ENCODE data around the gene ZNF292.
"Not testable (repeated sequence)": the region's sequence is repeated elsewhere in the genome, so short reads cannot be mapped to it uniquely, and the experiment has no call there.

ZNF292 gene

GRCh38 chr6:87155842-87156815, 764 bp downstream of the ZNF292 start:
- DNase-seq (ENCODE audit: low read depth), result peak; percentile 15
- peak overlapping the region; percentile 82 for H3K4me3 ChIP-seq (ENCODE audit: low read depth, low read length)

- not testable (repeated sequence) for DNase-seq (ENCODE audit: low read depth); H3K4me3 ChIP-seq (ENCODE audit: low read depth, low read length)
Measured at GRCh38 chr6:87157596-87157995, 2.2 kb downstream of the ZNF292 start.

GRCh38 chr6:87161299-87161698, 5.9 kb downstream of the ZNF292 start:
- H3K4me3 ChIP-seq (ENCODE audit: low read depth, low read length), result no peak overlapping the region

GRCh38 chr6:87164004-87164403, 8.6 kb downstream of the ZNF292 start:
- no peak for DNase-seq (ENCODE audit: low read depth)
- no peak overlapping the region for H3K4me3 ChIP-seq (ENCODE audit: low read depth, low read length)

More at GRCh38 chr6:87161299-87161698, 5.9 kb downstream of the ZNF292 start:
- DNase-seq (ENCODE audit: low read depth), result no peak

- DNase-seq (ENCODE audit: low read depth), result no peak
- no peak overlapping the region for H3K4me3 ChIP-seq (ENCODE audit: low read depth, low read length)
Measured at GRCh38 chr6:87164506-87164905, 9.1 kb downstream of the ZNF292 start.

GRCh38 chr6:87165185-87165584, 9.8 kb downstream of the ZNF292 start:
- H3K4me3 ChIP-seq (ENCODE audit: low read depth, low read length), result no peak overlapping the region
- no peak for DNase-seq (ENCODE audit: low read depth)

- H3K4me3 ChIP-seq (ENCODE audit: low read depth, low read length), result no peak overlapping the region
- no peak for DNase-seq (ENCODE audit: low read depth)
Measured at GRCh38 chr6:87171938-87172633, 16.7 kb downstream of the ZNF292 start.

GRCh38 chr6:87174078-87174579, 18.8 kb downstream of the ZNF292 start:
- DNase-seq (ENCODE audit: low read depth), result no peak
- H3K4me3 ChIP-seq (ENCODE audit: low read depth, low read length), result no peak overlapping the region

GRCh38 chr6:87176493-87176892, 21.1 kb downstream of the ZNF292 start:
- no peak overlapping the region for H3K4me3 ChIP-seq (ENCODE audit: low read depth, low read length)
- no peak for DNase-seq (ENCODE audit: low read depth)

GRCh38 chr6:87180105-87180728, 24.9 kb downstream of the ZNF292 start:
- H3K4me3 ChIP-seq (ENCODE audit: low read depth, low read length), result no peak overlapping the region
- no peak for DNase-seq (ENCODE audit: low read depth)

GRCh38 chr6:87181903-87182302, 26.5 kb downstream of the ZNF292 start:
- no peak overlapping the region for H3K4me3 ChIP-seq (ENCODE audit: low read depth, low read length)
- DNase-seq (ENCODE audit: low read depth), result no peak

GRCh38 chr6:87182321-87182720, 27.0 kb downstream of the ZNF292 start:
- no peak for DNase-seq (ENCODE audit: low read depth)
- H3K4me3 ChIP-seq (ENCODE audit: low read depth, low read length), result no peak overlapping the region

GRCh38 chr6:87182940-87183339, 27.6 kb downstream of the ZNF292 start:
- H3K4me3 ChIP-seq (ENCODE audit: low read depth, low read length), result no peak overlapping the region
- no peak for DNase-seq (ENCODE audit: low read depth)

- no peak overlapping the region for H3K4me3 ChIP-seq (ENCODE audit: low read depth, low read length)
- peak; percentile 39 for DNase-seq (ENCODE audit: low read depth)
Measured at GRCh38 chr6:87183687-87184086, 28.3 kb downstream of the ZNF292 start.

GRCh38 chr6:87184762-87185250, 29.4 kb downstream of the ZNF292 start:
- no peak overlapping the region for H3K4me3 ChIP-seq (ENCODE audit: low read depth, low read length)
- no peak for DNase-seq (ENCODE audit: low read depth)

GRCh38 chr6:87196275-87196842, 41.0 kb downstream of the ZNF292 start:
- DNase-seq (ENCODE audit: low read depth), result no peak
- H3K4me3 ChIP-seq (ENCODE audit: low read depth, low read length), result no peak overlapping the region

- no peak overlapping the region for H3K4me3 ChIP-seq (ENCODE audit: low read depth, low read length)
- no peak for DNase-seq (ENCODE audit: low read depth)
Measured at GRCh38 chr6:87197547-87197946, 42.2 kb downstream of the ZNF292 start.

- not testable (repeated sequence) for H3K4me3 ChIP-seq (ENCODE audit: low read depth, low read length)
- peak; percentile 38 for DNase-seq (ENCODE audit: low read depth)
Measured at GRCh38 chr6:87198022-87198810, 42.9 kb downstream of the ZNF292 start.

- H3K4me3 ChIP-seq (ENCODE audit: low read depth, low read length), result no peak overlapping the region
- DNase-seq (ENCODE audit: low read depth), result no peak
Measured at GRCh38 chr6:87199787-87200186, 44.4 kb downstream of the ZNF292 start.
